ENCODE measurements around the gene FAM217A.

The FAM217A gene

GRCh38 chr6:4085332-4085700 lies 6.4 kb upstream of the FAM217A start:
- DNase-seq (ENCODE audit: low read depth) = peak; percentile 37

GRCh38 chr6:4084444-4085331 lies 5.8 kb upstream of the FAM217A start:
- no peak for DNase-seq (ENCODE audit: low read depth)

GRCh38 chr6:4074478-4075235 lies 4.3 kb downstream of the FAM217A start:
- no peak for DNase-seq (ENCODE audit: low read depth)

GRCh38 chr6:4071330-4071729 lies 7.6 kb downstream of the FAM217A start:
- no peak for DNase-seq (ENCODE audit: low read depth)

- DNase-seq (ENCODE audit: low read depth) = no peak
Observed at GRCh38 chr6:4069199-4069598, 9.7 kb downstream of the FAM217A start.

GRCh38 chr6:4067673-4068072 lies 11.3 kb downstream of the FAM217A start:
- no peak for DNase-seq (ENCODE audit: low read depth)

- no peak for DNase-seq (ENCODE audit: low read depth)
Observed at GRCh38 chr6:4066029-4066755, 12.7 kb downstream of the FAM217A start.

GRCh38 chr6:4059115-4059777 lies 19.7 kb downstream of the FAM217A start:
- peak; percentile 78 for DNase-seq (ENCODE audit: low read depth)

GRCh38 chr6:4057036-4057435 lies 21.9 kb downstream of the FAM217A start:
- DNase-seq (ENCODE audit: low read depth) = no peak

- peak; percentile 53 for DNase-seq (ENCODE audit: low read depth)
Observed at GRCh38 chr6:4055420-4056041, 23.4 kb downstream of the FAM217A start.

GRCh38 chr6:4049246-4049645 lies 29.7 kb downstream of the FAM217A start:
- no peak for DNase-seq (ENCODE audit: low read depth)

- no peak for DNase-seq (ENCODE audit: low read depth)
Observed at GRCh38 chr6:4041480-4041879, 37.5 kb downstream of the FAM217A start.

- DNase-seq (ENCODE audit: low read depth) = no peak
Observed at GRCh38 chr6:4039348-4039747, 39.6 kb downstream of the FAM217A start.

- DNase-seq (ENCODE audit: low read depth) = no peak
Observed at GRCh38 chr6:4036581-4036980, 42.4 kb downstream of the FAM217A start.

- no peak for DNase-seq (ENCODE audit: low read depth)
Observed at GRCh38 chr6:4032475-4032874, 46.5 kb downstream of the FAM217A start.

GRCh38 chr6:4031442-4031841 lies 47.5 kb downstream of the FAM217A start:
- no peak for DNase-seq (ENCODE audit: low read depth)

GRCh38 chr6:4030669-4031068 lies 48.3 kb downstream of the FAM217A start:
- DNase-seq (ENCODE audit: low read depth) = no peak

- no peak for DNase-seq (ENCODE audit: low read depth)
Observed at GRCh38 chr6:4029687-4030086, 49.2 kb downstream of the FAM217A start.

- no peak for DNase-seq (ENCODE audit: low read depth)
Observed at GRCh38 chr6:4028051-4028450, 50.9 kb downstream of the FAM217A start.

- no peak for DNase-seq (ENCODE audit: low read depth)
Observed at GRCh38 chr6:4025681-4026080, 53.3 kb downstream of the FAM217A start.

GRCh38 chr6:4023240-4023639 lies 55.7 kb downstream of the FAM217A start:
- no peak for DNase-seq (ENCODE audit: low read depth)

Measured in HS-5 (cell line).